ENCODE measurements around the gene GOLGA2. TPM values are rescaled to one million over a fixed set of nuclear protein-coding genes. Genes with fewer than 3 reads are reported as not detected.

The GOLGA2 gene
- total RNA-seq, 1 donor: 116 TPM

GRCh38 chr9:128211186-128211980 is 64.4 kb downstream of the GOLGA2 start:
- no peak for TF ChIP-seq CTCF (IDR thresholded peaks at IDR 0.05; ENCODE audit: insufficient read depth, low read depth, low read length)
- no peak overlapping the region for H3K4me3 ChIP-seq (ENCODE audit: low read depth, low read length)
- DNase-seq (ENCODE audit: low read depth): no peak

GRCh38 chr9:128208946-128209669 is 66.7 kb downstream of the GOLGA2 start:
- DNase-seq (ENCODE audit: low read depth): no peak
- H3K4me3 ChIP-seq (ENCODE audit: low read depth, low read length): no peak overlapping the region
- no peak for TF ChIP-seq CTCF (IDR thresholded peaks at IDR 0.05; ENCODE audit: insufficient read depth, low read depth, low read length)

- DNase-seq (ENCODE audit: low read depth): no peak
- H3K4me3 ChIP-seq (ENCODE audit: low read depth, low read length): no peak overlapping the region
- no peak for TF ChIP-seq CTCF (IDR thresholded peaks at IDR 0.05; ENCODE audit: insufficient read depth, low read depth, low read length)
Measured at GRCh38 chr9:128208386-128208785, 67.4 kb downstream of the GOLGA2 start.

- TF ChIP-seq CTCF (IDR thresholded peaks at IDR 0.05; ENCODE audit: insufficient read depth, low read depth, low read length): no peak
- no peak for DNase-seq (ENCODE audit: low read depth)
- H3K4me3 ChIP-seq (ENCODE audit: low read depth, low read length): no peak overlapping the region
Measured at GRCh38 chr9:128206916-128207910, 68.6 kb downstream of the GOLGA2 start.

- H3K4me3 ChIP-seq (ENCODE audit: low read depth, low read length): no peak overlapping the region
- no peak for DNase-seq (ENCODE audit: low read depth)
- no peak for TF ChIP-seq CTCF (IDR thresholded peaks at IDR 0.05; ENCODE audit: insufficient read depth, low read depth, low read length)
Measured at GRCh38 chr9:128206484-128206883, 69.3 kb downstream of the GOLGA2 start.

Small RNAs within 50 kb of the gene (small RNA-seq; reads per million reads assigned to genes)
- gene MIR199B (239 reads per million, percentile 98 among the genes with 10 or more reads in this experiment), gene MIR3154 (not detected)

Other genes starting within 250 kb of the GOLGA2 start
- gene NAIF1, start 208.7 kb downstream of the GOLGA2 start, total RNA-seq: 6.8 and 10.8 TPM in 2 replicates
- gene SLC25A25, start 207.8 kb downstream of the GOLGA2 start, total RNA-seq: 36.1 and 47.5 TPM in 2 replicates
- 43.6 and 58.6 TPM in 2 replicates for gene PTGES2, start 148.3 kb downstream of the GOLGA2 start, total RNA-seq
- gene LCN2, start 126.6 kb downstream of the GOLGA2 start, total RNA-seq: not detected in 2 replicates
- gene BBLN, start 115.7 kb downstream of the GOLGA2 start, total RNA-seq: 19.4 and 30.3 TPM in 2 replicates
- gene CIZ1, start 84.4 kb downstream of the GOLGA2 start, total RNA-seq: 34.1 and 35.4 TPM in 2 replicates
- 15.5 and 36.1 TPM in 2 replicates for gene DNM1, start 72.6 kb downstream of the GOLGA2 start, total RNA-seq
- 26.7 and 31.1 TPM in 2 replicates for gene SWI5, start 269 bp upstream of the GOLGA2 start, total RNA-seq
- 17.7 and 20.6 TPM in 2 replicates for gene TRUB2, start 46.4 kb upstream of the GOLGA2 start, total RNA-seq
- 22.0 and 32.5 TPM in 2 replicates for gene COQ4, start 46.8 kb upstream of the GOLGA2 start, total RNA-seq
- 21.3 and 22.9 TPM in 2 replicates for gene SLC27A4, start 64.5 kb upstream of the GOLGA2 start, total RNA-seq
- 29.8 and 33.8 TPM in 2 replicates for gene URM1, start 95.4 kb upstream of the GOLGA2 start, total RNA-seq
- gene CERCAM, start 144.8 kb upstream of the GOLGA2 start, total RNA-seq: 80.2 and 86.8 TPM in 2 replicates
- 33.5 and 44.5 TPM in 2 replicates for gene ODF2, start 180.0 kb upstream of the GOLGA2 start, total RNA-seq
- 21.3 and 35.0 TPM in 2 replicates for gene GLE1, start 228.7 kb upstream of the GOLGA2 start, total RNA-seq